Endodermal cell (in vitro differentiated cells): ENCODE data around the gene ZNF132. TPM values are rescaled to one million over a fixed set of nuclear protein-coding genes. Genes with fewer than 3 reads are reported as not detected.

Experiments used
- DNase-seq: peaks from one replicate; pipeline ENCODE4 v3.0.0-alpha.2; 2017
- H3K27ac ChIP-seq: 2 replicates; pipeline ENCODE4 v1.5.1; 2013; ENCODE audit warnings: mild to moderate bottlenecking, low read depth, low read length, moderate library complexity
- H3K27me3 ChIP-seq: 2 replicates; pipeline ENCODE4 v1.6.1; 2013; ENCODE audit warnings: mild to moderate bottlenecking, low read length, moderate library complexity; ENCODE audit not compliant: insufficient read depth, control insufficient read depth, poor library complexity, severe bottlenecking
- H3K36me3 ChIP-seq: 2 replicates; pipeline ENCODE4 v1.7.0; 2013; ENCODE audit warnings: mild to moderate bottlenecking, low read length, moderate library complexity; ENCODE audit not compliant: control insufficient read depth, insufficient read depth
- H3K4me1 ChIP-seq: one replicate; pipeline ENCODE4 v1.7.0; 2013; ENCODE audit warnings: low read length; ENCODE audit not compliant: control insufficient read depth, insufficient read depth
- H3K4me3 ChIP-seq: 2 replicates; pipeline ENCODE4 v1.5.1; 2013; ENCODE audit warnings: mild to moderate bottlenecking, low read length, moderate library complexity
- H3K9ac ChIP-seq: 2 replicates; pipeline ENCODE4 v1.6.1; 2013; ENCODE audit warnings: mild to moderate bottlenecking, low read length, moderate library complexity; ENCODE audit not compliant: poor library complexity, severe bottlenecking; ENCODE audit errors: extremely low read depth
- H3K9me3 ChIP-seq: 2 replicates; pipeline ENCODE4 v1.6.1; 2013; ENCODE audit warnings: mild to moderate bottlenecking, low read length, moderate library complexity; ENCODE audit not compliant: control insufficient read depth
- H3K27ac Mint-ChIP-seq: 2 replicates; pipeline ENCODE4 v1.8.0; 2020; ENCODE audit warnings: mixed read lengths
- H3K27me3 Mint-ChIP-seq: 2 replicates; pipeline ENCODE4 v1.8.0; 2021; ENCODE audit warnings: mild to moderate bottlenecking, mixed read lengths; ENCODE audit not compliant: insufficient read depth
- H3K36me3 Mint-ChIP-seq: 2 replicates; pipeline ENCODE4 v1.8.0; 2020; ENCODE audit warnings: low read depth, mixed read lengths
- H3K4me1 Mint-ChIP-seq: 2 replicates; pipeline ENCODE4 v1.8.0; 2020; ENCODE audit warnings: mixed read lengths
- H3K4me3 Mint-ChIP-seq: 2 replicates; pipeline ENCODE4 v1.8.0; 2020; ENCODE audit warnings: mild to moderate bottlenecking, moderate library complexity, mixed read lengths
- H3K9me3 Mint-ChIP-seq: 2 replicates; pipeline ENCODE4 v1.8.0; 2020; ENCODE audit warnings: mild to moderate bottlenecking, mixed read lengths
- CTCF ChIP-seq: fragments of 200-600 bp; sonication (generic); conservative IDR thresholded peaks from 2 replicates; pipeline ENCODE4 v1.5.0; 2021; ENCODE audit warnings: antibody characterized with exemption, mild to moderate bottlenecking
- WGBS, 2 experiments: methylation state at CpG; one replicate each; pipeline versions ENCODE4 v1.1.5 to v1.1.7; 2013; ENCODE audit warnings: missing lambda C conversion rate in 2 of 2, mixed read lengths in 1 of 2; ENCODE audit not compliant: insufficient coverage in 1 of 2, insufficient read length in 1 of 2; 5-methylcytosine and 5-hydroxymethylcytosine counted together
- total RNA-seq, 2 donors: library from RNA; stranded (reverse); fragmentation: NEBNext Ultra II Directional in 1 of 2; extraction: Animal tissue kit (Norgen Biotek cat#: 25700) in 1 of 2; gene quantifications; 2 replicates in 1 of 2; 3 replicates in 1 of 2; pipeline ENCODE4 v1.2.1, GENCODE V29; 2021

ZNF132 gene
- total RNA-seq, 2 donors from 2014 or later = 0.71 to 1.2 TPM

GRCh38 chr19:58396691-58397532, 43.0 kb downstream of the ZNF132 start:
- peaks cover 31% of the 10 kb centered on the region for H3K36me3 ChIP-seq
- no peak overlapping the region for H3K9ac ChIP-seq
- no peak overlapping the region for H3K27ac Mint-ChIP-seq
- H3K36me3 Mint-ChIP-seq = peaks cover 26% of the 10 kb centered on the region
- H3K9me3 ChIP-seq = no peaks in the 10 kb centered on the region
- no peak overlapping the region for H3K4me3 ChIP-seq
- no peak overlapping the region for H3K4me3 Mint-ChIP-seq
- H3K27me3 ChIP-seq = no peaks in the 10 kb centered on the region
- TF ChIP-seq CTCF = no peak
- H3K4me1 ChIP-seq = peaks cover 6% of the 10 kb centered on the region
- H3K27ac ChIP-seq = no peak overlapping the region
- 90 to 91% methylated on average over 29 to 58 of the region's 58 CpGs for WGBS, 2 experiments
- peak; percentile 65 for DNase-seq
- H3K4me1 Mint-ChIP-seq = peaks cover 10% of the 10 kb centered on the region
- H3K27me3 Mint-ChIP-seq = peaks cover 57% of the 10 kb centered on the region
- H3K9me3 Mint-ChIP-seq = no peaks in the 10 kb centered on the region

GRCh38 chr19:58395979-58396627, 43.9 kb downstream of the ZNF132 start:
- H3K9ac ChIP-seq = no peak overlapping the region
- H3K9me3 ChIP-seq = no peaks in the 10 kb centered on the region
- peaks cover 39% of the 10 kb centered on the region for H3K36me3 ChIP-seq
- no peak overlapping the region for H3K27ac ChIP-seq
- no peak overlapping the region for H3K4me3 ChIP-seq
- Mint-ChIP-seq H3K4me1 (peaks cover 10% of the 10 kb centered on the region), H3K9me3 (no peaks in the 10 kb centered on the region), H3K4me3 (peak overlapping the region; percentile 40), H3K27ac (no peak overlapping the region), H3K27me3 (peaks cover 57% of the 10 kb centered on the region), H3K36me3 (peaks cover 29% of the 10 kb centered on the region)
- WGBS, 2 experiments = 57 to 73% methylated on average over 36 to 75 of the region's 75 CpGs
- peaks cover 6% of the 10 kb centered on the region for H3K4me1 ChIP-seq
- peak; percentile 78 for DNase-seq
- TF ChIP-seq CTCF = no peak
- no peaks in the 10 kb centered on the region for H3K27me3 ChIP-seq

- H3K36me3 Mint-ChIP-seq = peaks cover 36% of the 10 kb centered on the region
- peaks cover 8% of the 10 kb centered on the region for H3K4me1 Mint-ChIP-seq
- no peaks in the 10 kb centered on the region for H3K9me3 Mint-ChIP-seq
- H3K27ac ChIP-seq = no peak within 1 kb of the TSS
- peak; percentile 87 for DNase-seq
- no peaks in the 10 kb centered on the region for H3K9me3 ChIP-seq
- H3K4me3 Mint-ChIP-seq = peak within 1 kb of the TSS; percentile 40
- H3K36me3 ChIP-seq = peaks cover 46% of the 10 kb centered on the region
- WGBS, 2 experiments = 70% methylated on average over 18 to 21 of the region's 21 CpGs
- no peak within 1 kb of the TSS for H3K27ac Mint-ChIP-seq
- no peak for TF ChIP-seq CTCF
- no peak within 1 kb of the TSS for H3K4me3 ChIP-seq
- peaks cover 52% of the 10 kb centered on the region for H3K27me3 Mint-ChIP-seq
- no peak within 1 kb of the TSS for H3K9ac ChIP-seq
- no peaks in the 10 kb centered on the region for H3K27me3 ChIP-seq
- peaks cover 6% of the 10 kb centered on the region for H3K4me1 ChIP-seq
These were observed 44.6 kb downstream of the ZNF132 start, which contains the start of gene RNF225 for GRCh38 chr19:58395220-58395978. Gene RNF225, plus strand, starts transcription at chr19:58395656. Its CDS starts 434 bp downstream, at chr19:58396090.
